ENCODE results near the gene SCNM1. TPM values are rescaled to one million over a fixed set of nuclear protein-coding genes. Genes with fewer than 3 reads are reported as not detected.
A peak's percentile ranks its signal among the peaks of the same experiment; 100 is the strongest.

SCNM1 gene
- polyA plus RNA-seq, 1 donor from 2014 or later: 106 TPM

DNA sequence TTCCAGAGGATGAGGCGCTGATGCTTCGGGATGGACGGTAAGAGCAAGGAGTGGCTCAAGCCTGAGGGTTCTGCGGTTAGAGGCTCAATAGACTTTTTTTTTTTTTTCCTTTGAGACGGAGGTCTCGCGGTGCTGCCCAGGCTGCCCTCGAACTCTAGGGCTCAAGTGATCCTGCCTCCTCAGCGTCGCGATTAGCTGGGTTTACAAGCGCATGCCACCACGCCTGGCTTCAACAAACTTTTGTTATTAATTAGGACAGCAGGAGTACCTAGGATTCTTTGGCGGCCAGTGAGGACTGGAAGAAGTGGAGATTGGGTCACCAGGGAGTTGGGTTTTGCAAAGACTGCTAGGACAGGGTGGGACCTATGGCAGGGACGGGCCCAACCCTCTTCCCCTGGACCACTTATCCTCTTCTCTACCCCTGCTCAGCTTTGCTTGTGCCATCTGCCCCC, 587 bp downstream of the SCNM1 start:
- H4K20me1 ChIP-seq (ENCODE audit: insufficient read depth): no peaks in the 10 kb centered on the region
- H3K79me2 ChIP-seq (replicated peaks; ENCODE audit: insufficient read depth, low read length): peaks cover 20% of the 10 kb centered on the region
- peak overlapping the region; percentile 89 for H3K27ac ChIP-seq (ENCODE audit: low read length)
- peak overlapping the region; percentile 83 for H3K9ac ChIP-seq (ENCODE audit: low read length)
- H3K4me3 ChIP-seq (ENCODE audit: low read length): peak overlapping the region; percentile 88
- no peaks in the 10 kb centered on the region for H3K9me2 ChIP-seq (ENCODE audit: insufficient read depth, low read length)
- TF ChIP-seq SMC3 (conservative IDR thresholded peaks at IDR 0.05; ENCODE audit: poor library complexity) (no peak), POLR2AphosphoS5 (IDR thresholded peaks at IDR 0.05) (no peak), EZH2 (IDR thresholded peaks at IDR 0.05; ENCODE audit: borderline replicate concordance, insufficient read depth, low read length, poor library complexity, severe bottlenecking) (no peak), MXI1 (conservative IDR thresholded peaks at IDR 0.05; ENCODE audit: poor library complexity, severe bottlenecking) (no peak), RAD21 (conservative IDR thresholded peaks at IDR 0.05) (no peak), TAF1 (IDR thresholded peaks at IDR 0.05; ENCODE audit: low read depth) (no peak), EP300 (conservative IDR thresholded peaks at IDR 0.05; ENCODE audit: poor library complexity, severe bottlenecking) (no peak)
- TF ChIP-seq, protein P1, sequence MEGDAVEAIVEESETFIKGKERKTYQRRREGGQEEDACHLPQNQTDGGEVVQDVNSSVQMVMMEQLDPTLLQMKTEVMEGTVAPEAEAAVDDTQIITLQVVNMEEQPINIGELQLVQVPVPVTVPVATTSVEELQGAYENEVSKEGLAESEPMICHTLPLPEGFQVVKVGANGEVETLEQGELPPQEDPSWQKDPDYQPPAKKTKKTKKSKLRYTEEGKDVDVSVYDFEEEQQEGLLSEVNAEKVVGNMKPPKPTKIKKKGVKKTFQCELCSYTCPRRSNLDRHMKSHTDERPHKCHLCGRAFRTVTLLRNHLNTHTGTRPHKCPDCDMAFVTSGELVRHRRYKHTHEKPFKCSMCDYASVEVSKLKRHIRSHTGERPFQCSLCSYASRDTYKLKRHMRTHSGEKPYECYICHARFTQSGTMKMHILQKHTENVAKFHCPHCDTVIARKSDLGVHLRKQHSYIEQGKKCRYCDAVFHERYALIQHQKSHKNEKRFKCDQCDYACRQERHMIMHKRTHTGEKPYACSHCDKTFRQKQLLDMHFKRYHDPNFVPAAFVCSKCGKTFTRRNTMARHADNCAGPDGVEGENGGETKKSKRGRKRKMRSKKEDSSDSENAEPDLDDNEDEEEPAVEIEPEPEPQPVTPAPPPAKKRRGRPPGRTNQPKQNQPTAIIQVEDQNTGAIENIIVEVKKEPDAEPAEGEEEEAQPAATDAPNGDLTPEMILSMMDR (IDR thresholded peaks at IDR 0.05; ENCODE audit: poor library complexity, severe bottlenecking): no peak
- TF ChIP-seq, protein P2, sequence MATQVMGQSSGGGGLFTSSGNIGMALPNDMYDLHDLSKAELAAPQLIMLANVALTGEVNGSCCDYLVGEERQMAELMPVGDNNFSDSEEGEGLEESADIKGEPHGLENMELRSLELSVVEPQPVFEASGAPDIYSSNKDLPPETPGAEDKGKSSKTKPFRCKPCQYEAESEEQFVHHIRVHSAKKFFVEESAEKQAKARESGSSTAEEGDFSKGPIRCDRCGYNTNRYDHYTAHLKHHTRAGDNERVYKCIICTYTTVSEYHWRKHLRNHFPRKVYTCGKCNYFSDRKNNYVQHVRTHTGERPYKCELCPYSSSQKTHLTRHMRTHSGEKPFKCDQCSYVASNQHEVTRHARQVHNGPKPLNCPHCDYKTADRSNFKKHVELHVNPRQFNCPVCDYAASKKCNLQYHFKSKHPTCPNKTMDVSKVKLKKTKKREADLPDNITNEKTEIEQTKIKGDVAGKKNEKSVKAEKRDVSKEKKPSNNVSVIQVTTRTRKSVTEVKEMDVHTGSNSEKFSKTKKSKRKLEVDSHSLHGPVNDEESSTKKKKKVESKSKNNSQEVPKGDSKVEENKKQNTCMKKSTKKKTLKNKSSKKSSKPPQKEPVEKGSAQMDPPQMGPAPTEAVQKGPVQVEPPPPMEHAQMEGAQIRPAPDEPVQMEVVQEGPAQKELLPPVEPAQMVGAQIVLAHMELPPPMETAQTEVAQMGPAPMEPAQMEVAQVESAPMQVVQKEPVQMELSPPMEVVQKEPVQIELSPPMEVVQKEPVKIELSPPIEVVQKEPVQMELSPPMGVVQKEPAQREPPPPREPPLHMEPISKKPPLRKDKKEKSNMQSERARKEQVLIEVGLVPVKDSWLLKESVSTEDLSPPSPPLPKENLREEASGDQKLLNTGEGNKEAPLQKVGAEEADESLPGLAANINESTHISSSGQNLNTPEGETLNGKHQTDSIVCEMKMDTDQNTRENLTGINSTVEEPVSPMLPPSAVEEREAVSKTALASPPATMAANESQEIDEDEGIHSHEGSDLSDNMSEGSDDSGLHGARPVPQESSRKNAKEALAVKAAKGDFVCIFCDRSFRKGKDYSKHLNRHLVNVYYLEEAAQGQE (IDR thresholded peaks at IDR 0.05; ENCODE audit: borderline replicate concordance): no peak
- no peaks in the 10 kb centered on the region for H3K27me3 ChIP-seq (ENCODE audit: insufficient read depth, low read depth, low read length)
- peak overlapping the region; percentile 76 for H3K4me2 ChIP-seq (ENCODE audit: low read length)
- peak overlapping the region; percentile 90 for H2AFZ ChIP-seq (ENCODE audit: low read depth, low read length)
- H3K9me3 ChIP-seq (ENCODE audit: low read length): no peaks in the 10 kb centered on the region
- H3K36me3 ChIP-seq (ENCODE audit: insufficient read depth, low read length): no peaks in the 10 kb centered on the region
- H3F3A ChIP-seq (ENCODE audit: insufficient read depth, low read length, poor library complexity, severe bottlenecking): peaks cover 3% of the 10 kb centered on the region

DNA sequence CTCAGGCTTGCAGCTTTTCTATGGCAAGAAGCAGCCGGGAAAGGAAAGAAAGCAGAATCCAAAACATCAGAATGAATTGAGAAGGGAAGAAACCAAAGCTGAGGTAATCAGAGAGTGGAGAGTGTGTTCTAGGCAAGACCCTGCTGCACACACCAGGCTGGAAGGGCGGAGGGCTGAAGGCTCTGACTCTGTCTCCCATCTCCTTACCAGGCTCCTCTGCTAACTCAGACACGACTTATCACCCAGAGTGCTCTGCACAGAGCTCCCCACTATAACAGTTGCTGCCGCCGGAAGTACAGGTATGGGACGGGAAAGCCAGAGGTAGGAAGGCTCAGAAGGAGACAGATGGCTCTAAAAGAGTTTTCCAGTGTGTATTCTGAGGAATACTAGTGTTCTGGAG, 1.2 kb downstream of the SCNM1 start:
- Histone ChIP-seq H4K20me1 (ENCODE audit: insufficient read depth) (no peaks in the 10 kb centered on the region), H3K4me2 (ENCODE audit: low read length) (peak overlapping the region; percentile 76), H3K4me3 (ENCODE audit: low read length) (peak overlapping the region; percentile 88), H3K9ac (ENCODE audit: low read length) (peak overlapping the region; percentile 83), H3K79me2 (replicated peaks; ENCODE audit: insufficient read depth, low read length) (peaks cover 20% of the 10 kb centered on the region), H3F3A (ENCODE audit: insufficient read depth, low read length, poor library complexity, severe bottlenecking) (peaks cover 3% of the 10 kb centered on the region), H3K9me3 (ENCODE audit: low read length) (no peaks in the 10 kb centered on the region), H3K36me3 (ENCODE audit: insufficient read depth, low read length) (no peaks in the 10 kb centered on the region), H3K27ac (ENCODE audit: low read length) (no peak overlapping the region), H2AFZ (ENCODE audit: low read depth, low read length) (no peak overlapping the region), H3K27me3 (ENCODE audit: insufficient read depth, low read depth, low read length) (no peaks in the 10 kb centered on the region), H3K9me2 (ENCODE audit: insufficient read depth, low read length) (no peaks in the 10 kb centered on the region)
- TF ChIP-seq EZH2 (IDR thresholded peaks at IDR 0.05; ENCODE audit: borderline replicate concordance, insufficient read depth, low read length, poor library complexity, severe bottlenecking) (no peak), EP300 (conservative IDR thresholded peaks at IDR 0.05; ENCODE audit: poor library complexity, severe bottlenecking) (no peak), SMC3 (conservative IDR thresholded peaks at IDR 0.05; ENCODE audit: poor library complexity) (no peak), TAF1 (IDR thresholded peaks at IDR 0.05; ENCODE audit: low read depth) (no peak), POLR2AphosphoS5 (IDR thresholded peaks at IDR 0.05) (no peak), RAD21 (conservative IDR thresholded peaks at IDR 0.05) (no peak), MXI1 (conservative IDR thresholded peaks at IDR 0.05; ENCODE audit: poor library complexity, severe bottlenecking) (no peak)
- TF ChIP-seq, protein P2 (IDR thresholded peaks at IDR 0.05; ENCODE audit: borderline replicate concordance): no peak

Measured in neural cell (in vitro differentiated cells).